Neural progenitor cell (in vitro differentiated cells): ENCODE data around the gene FBXW7. TPM values are rescaled to one million over a fixed set of nuclear protein-coding genes. Genes with fewer than 3 reads are reported as not detected.

ENCODE experiments used
- DNase-seq: peaks from one replicate; pipeline ENCODE4 v3.0.0-alpha.2; 2016; ENCODE audit warnings: low spot score
- H2AFZ ChIP-seq: fragments of 200-600 bp; sonication (generic); replicated peaks from 2 replicates; pipeline ENCODE4 v1.6.1; 2016; ENCODE audit warnings: antibody characterized with exemption
- H3F3A ChIP-seq: fragments of 200-600 bp; sonication (generic); 2 replicates; pipeline ENCODE4 v1.6.1; 2016; ENCODE audit warnings: antibody characterized with exemption, low read depth
- H3K27ac ChIP-seq: fragments of 200-600 bp; sonication (generic); 2 replicates; pipeline ENCODE4 v1.5.1; 2016; ENCODE audit warnings: mild to moderate bottlenecking
- H3K27me3 ChIP-seq: fragments of 200-600 bp; sonication (generic); 2 replicates; pipeline ENCODE4 v1.6.1; 2016; ENCODE audit warnings: mild to moderate bottlenecking, moderate library complexity
- H3K36me3 ChIP-seq: fragments of 200-600 bp; sonication (generic); 2 replicates; pipeline ENCODE4 v1.5.1; 2016
- H3K4me1 ChIP-seq: fragments of 200-600 bp; sonication (generic); 2 replicates; pipeline ENCODE4 v1.6.1; 2016; ENCODE audit warnings: mixed run types
- H3K4me2 ChIP-seq: fragments of 200-600 bp; sonication (generic); 2 replicates; pipeline ENCODE4 v1.6.1; 2016
- H3K4me3 ChIP-seq: fragments of 200-600 bp; sonication (generic); 2 replicates; pipeline ENCODE4 v1.5.1; 2016
- H3K79me2 ChIP-seq: fragments of 200-600 bp; sonication (generic); 2 replicates; pipeline ENCODE4 v1.6.1; 2016; ENCODE audit warnings: low read depth
- H3K9ac ChIP-seq: fragments of 200-600 bp; sonication (generic); 2 replicates; pipeline ENCODE4 v1.6.1; 2016
- H3K9me3 ChIP-seq: fragments of 200-600 bp; sonication (generic); 2 replicates; pipeline ENCODE4 v1.5.1; 2016; ENCODE audit warnings: low read depth
- H4K20me1 ChIP-seq: fragments of 200-600 bp; sonication (generic); 2 replicates; pipeline ENCODE4 v1.6.1; 2016; ENCODE audit warnings: low read depth
- H3K27ac Mint-ChIP-seq: 3 replicates; pipeline ENCODE4 v1.8.0; 2021; ENCODE audit warnings: mixed read lengths
- H3K27me3 Mint-ChIP-seq: 2 replicates; pipeline ENCODE4 v1.8.0; 2022; ENCODE audit warnings: low read depth, mild to moderate bottlenecking, inconsistent platforms, moderate library complexity, mixed read lengths; ENCODE audit not compliant: insufficient read depth
- H3K36me3 Mint-ChIP-seq: 3 replicates; pipeline ENCODE4 v1.8.0; 2021; ENCODE audit warnings: mixed read lengths
- H3K4me1 Mint-ChIP-seq: 3 replicates; pipeline ENCODE4 v1.8.0; 2021; ENCODE audit warnings: mixed read lengths
- H3K4me3 Mint-ChIP-seq: 3 replicates; pipeline ENCODE4 v1.8.0; 2021; ENCODE audit warnings: mild to moderate bottlenecking, moderate library complexity, mixed read lengths
- H3K9me3 Mint-ChIP-seq: 3 replicates; pipeline ENCODE4 v1.8.0; 2020; ENCODE audit warnings: mixed read lengths
- EZH2 ChIP-seq: fragments of 200-600 bp; sonication (generic); IDR thresholded peaks from 2 replicates; pipeline ENCODE4 v1.6.1; 2017; ENCODE audit warnings: antibody characterized with exemption, mild to moderate bottlenecking, moderate library complexity
- EZH2phosphoT487 ChIP-seq: fragments of 200-600 bp; sonication (generic); IDR thresholded peaks from 2 replicates; pipeline ENCODE4 v1.6.1; 2017; ENCODE audit warnings: antibody characterized with exemption
- total RNA-seq: library from RNA; depleted of rRNA; stranded (reverse); fragments of >200 nt; gene quantifications from 2 replicates; pipeline ENCODE4 v1.2.3, GENCODE V29; 2015; ENCODE audit warnings: low replicate concordance
- TF ChIP-seq, protein P1 (sequence below): fragments of 200-600 bp; sonication (generic); IDR thresholded peaks from 2 replicates; pipeline ENCODE4 v1.5.1; 2017; ENCODE audit warnings: antibody characterized with exemption, mild to moderate bottlenecking

Gene FBXW7
- total RNA-seq, 1 donor from 2014 or later = 43.9 TPM

DNA sequence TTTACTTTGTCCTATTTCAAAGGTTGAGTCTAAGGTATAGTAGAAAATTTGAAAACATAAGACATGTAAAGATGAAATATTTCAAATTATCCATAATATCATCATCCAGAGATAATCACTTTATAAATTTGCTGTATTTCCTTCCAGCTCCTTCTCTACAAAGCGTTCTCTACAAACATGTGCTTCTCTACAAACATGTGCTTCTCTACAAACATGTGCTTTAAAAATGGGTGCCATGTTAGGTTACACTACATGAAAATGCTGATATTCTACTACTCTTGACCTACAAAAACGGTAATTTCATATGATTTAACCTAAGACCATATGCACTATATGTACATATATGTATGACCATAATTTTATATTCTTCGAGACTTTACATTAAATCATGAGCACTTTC, 92.0 kb downstream of the FBXW7 start:
- Histone ChIP-seq H4K20me1 (no peaks in the 10 kb centered on the region), H3K4me3 (no peak overlapping the region), H3K9ac (no peak overlapping the region), H3K27ac (no peak overlapping the region), H3K36me3 (no peaks in the 10 kb centered on the region), H3K4me1 (no peaks in the 10 kb centered on the region), H3K79me2 (peaks cover 11% of the 10 kb centered on the region), H3F3A (no peaks in the 10 kb centered on the region), H3K27me3 (no peaks in the 10 kb centered on the region), H3K4me2 (no peak overlapping the region), H3K9me3 (no peaks in the 10 kb centered on the region), H2AFZ (no peak overlapping the region)
- H3K27me3 Mint-ChIP-seq = no peaks in the 10 kb centered on the region
- peaks cover 4% of the 10 kb centered on the region for H3K4me1 Mint-ChIP-seq
- peaks cover 4% of the 10 kb centered on the region for H3K36me3 Mint-ChIP-seq
- H3K27ac Mint-ChIP-seq = no peak overlapping the region
- TF ChIP-seq, protein P1, sequence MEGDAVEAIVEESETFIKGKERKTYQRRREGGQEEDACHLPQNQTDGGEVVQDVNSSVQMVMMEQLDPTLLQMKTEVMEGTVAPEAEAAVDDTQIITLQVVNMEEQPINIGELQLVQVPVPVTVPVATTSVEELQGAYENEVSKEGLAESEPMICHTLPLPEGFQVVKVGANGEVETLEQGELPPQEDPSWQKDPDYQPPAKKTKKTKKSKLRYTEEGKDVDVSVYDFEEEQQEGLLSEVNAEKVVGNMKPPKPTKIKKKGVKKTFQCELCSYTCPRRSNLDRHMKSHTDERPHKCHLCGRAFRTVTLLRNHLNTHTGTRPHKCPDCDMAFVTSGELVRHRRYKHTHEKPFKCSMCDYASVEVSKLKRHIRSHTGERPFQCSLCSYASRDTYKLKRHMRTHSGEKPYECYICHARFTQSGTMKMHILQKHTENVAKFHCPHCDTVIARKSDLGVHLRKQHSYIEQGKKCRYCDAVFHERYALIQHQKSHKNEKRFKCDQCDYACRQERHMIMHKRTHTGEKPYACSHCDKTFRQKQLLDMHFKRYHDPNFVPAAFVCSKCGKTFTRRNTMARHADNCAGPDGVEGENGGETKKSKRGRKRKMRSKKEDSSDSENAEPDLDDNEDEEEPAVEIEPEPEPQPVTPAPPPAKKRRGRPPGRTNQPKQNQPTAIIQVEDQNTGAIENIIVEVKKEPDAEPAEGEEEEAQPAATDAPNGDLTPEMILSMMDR = no peak
- TF ChIP-seq EZH2 = no peak
- TF ChIP-seq EZH2phosphoT487 = no peak
- H3K4me3 Mint-ChIP-seq = no peak overlapping the region
- DNase-seq = no peak
- no peaks in the 10 kb centered on the region for H3K9me3 Mint-ChIP-seq

DNA sequence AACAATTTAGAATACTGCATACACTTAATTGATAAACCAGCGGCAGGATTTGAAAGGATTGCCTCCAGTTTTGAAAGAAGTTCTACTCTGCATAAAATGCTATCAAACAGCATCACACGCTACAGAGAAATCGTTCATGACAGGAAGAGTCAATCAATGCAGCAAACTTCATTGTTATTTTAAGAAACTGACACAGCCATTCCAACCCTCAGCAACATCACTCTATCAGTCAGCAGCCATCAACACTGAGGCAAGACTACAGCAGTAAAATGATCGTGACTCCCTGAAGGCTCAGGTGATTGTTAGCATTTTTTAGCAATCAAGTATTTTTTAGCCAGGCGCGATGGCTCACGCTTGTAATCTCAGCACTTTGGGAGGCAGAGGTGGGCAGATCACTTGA, 98.3 kb downstream of the FBXW7 start:
- Histone ChIP-seq H3K36me3 (no peaks in the 10 kb centered on the region), H4K20me1 (no peaks in the 10 kb centered on the region), H2AFZ (no peak overlapping the region), H3K27me3 (no peaks in the 10 kb centered on the region), H3K4me1 (no peaks in the 10 kb centered on the region), H3K4me3 (no peak overlapping the region), H3K4me2 (no peak overlapping the region), H3F3A (no peaks in the 10 kb centered on the region), H3K9ac (no peak overlapping the region), H3K79me2 (peaks cover 16% of the 10 kb centered on the region), H3K9me3 (no peaks in the 10 kb centered on the region), H3K27ac (no peak overlapping the region)
- TF ChIP-seq EZH2 (no peak), EZH2phosphoT487 (no peak)
- TF ChIP-seq, protein P1 = no peak
- Mint-ChIP-seq H3K36me3 (peaks cover 19% of the 10 kb centered on the region), H3K4me3 (no peak overlapping the region), H3K27ac (no peak overlapping the region), H3K4me1 (peaks cover 2% of the 10 kb centered on the region), H3K27me3 (peaks cover 2% of the 10 kb centered on the region), H3K9me3 (peaks cover 16% of the 10 kb centered on the region)
- DNase-seq = no peak

DNA sequence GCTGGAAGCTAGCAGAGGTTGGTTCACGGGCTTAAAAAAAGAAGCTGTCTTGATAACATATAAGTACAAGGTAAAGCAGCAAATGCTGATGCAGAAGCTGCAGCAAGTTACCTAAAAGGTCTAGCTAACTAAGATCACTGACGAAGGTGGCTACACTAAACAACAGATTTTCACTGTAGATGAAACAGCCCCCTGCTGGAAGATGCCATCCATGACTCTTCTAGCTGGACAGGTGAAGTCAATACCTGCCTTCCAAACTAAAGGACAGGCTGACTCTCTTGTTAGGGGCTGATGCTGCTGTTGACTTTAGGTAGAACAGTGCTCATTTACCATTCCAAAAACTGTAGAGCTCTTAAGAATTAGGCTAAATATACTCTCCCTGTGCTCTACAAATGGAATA, 99.5 kb downstream of the FBXW7 start:
- Histone ChIP-seq H3K36me3 (no peaks in the 10 kb centered on the region), H3F3A (no peaks in the 10 kb centered on the region), H3K9me3 (no peaks in the 10 kb centered on the region), H3K9ac (no peak overlapping the region), H2AFZ (no peak overlapping the region), H3K27ac (no peak overlapping the region), H4K20me1 (no peaks in the 10 kb centered on the region), H3K79me2 (peaks cover 25% of the 10 kb centered on the region), H3K27me3 (no peaks in the 10 kb centered on the region), H3K4me3 (no peak overlapping the region), H3K4me1 (peaks cover 9% of the 10 kb centered on the region), H3K4me2 (no peak overlapping the region)
- DNase-seq = no peak
- Mint-ChIP-seq H3K27me3 (peaks cover 2% of the 10 kb centered on the region), H3K27ac (no peak overlapping the region), H3K36me3 (peaks cover 19% of the 10 kb centered on the region), H3K4me1 (peaks cover 3% of the 10 kb centered on the region), H3K9me3 (peaks cover 16% of the 10 kb centered on the region), H3K4me3 (no peak overlapping the region)
- TF ChIP-seq EZH2 = no peak
- TF ChIP-seq, protein P1 = peak; percentile 22
- no peak for TF ChIP-seq EZH2phosphoT487

- H3K4me2 ChIP-seq = no peak overlapping the region
- no peaks in the 10 kb centered on the region for H3F3A ChIP-seq
- no peaks in the 10 kb centered on the region for H3K36me3 ChIP-seq
- Mint-ChIP-seq H3K27ac (no peak overlapping the region), H3K27me3 (peaks cover 2% of the 10 kb centered on the region), H3K9me3 (peaks cover 16% of the 10 kb centered on the region), H3K36me3 (peaks cover 19% of the 10 kb centered on the region), H3K4me3 (no peak overlapping the region), H3K4me1 (peaks cover 2% of the 10 kb centered on the region)
- no peak overlapping the region for H3K9ac ChIP-seq
- H3K9me3 ChIP-seq = no peaks in the 10 kb centered on the region
- DNase-seq = no peak
- no peak overlapping the region for H2AFZ ChIP-seq
- no peak for TF ChIP-seq EZH2
- TF ChIP-seq, protein P1 = no peak
- no peak for TF ChIP-seq EZH2phosphoT487
- peaks cover 12% of the 10 kb centered on the region for H3K4me1 ChIP-seq
- H3K27ac ChIP-seq = no peak overlapping the region
- no peak overlapping the region for H3K4me3 ChIP-seq
- no peaks in the 10 kb centered on the region for H4K20me1 ChIP-seq
- H3K79me2 ChIP-seq = peaks cover 21% of the 10 kb centered on the region
- no peaks in the 10 kb centered on the region for H3K27me3 ChIP-seq
Observed at GRCh38 chr4:152434011-152434410, 101.9 kb downstream of the FBXW7 start.
